Measurements from ENCODE around the gene CDYL2.
A peak's percentile ranks its signal among the peaks of the same experiment; 100 is the strongest.
"Not testable (repeated sequence)": the region's sequence is repeated elsewhere in the genome, so short reads cannot be mapped to it uniquely, and the experiment has no call there.

The CDYL2 gene

GRCh38 chr16:80806927-80807340 lies 2.5 kb upstream of the CDYL2 start:
- peak; percentile 78 for DNase-seq

GRCh38 chr16:80806289-80806688 lies 1.9 kb upstream of the CDYL2 start:
- DNase-seq: no peak

DNA sequence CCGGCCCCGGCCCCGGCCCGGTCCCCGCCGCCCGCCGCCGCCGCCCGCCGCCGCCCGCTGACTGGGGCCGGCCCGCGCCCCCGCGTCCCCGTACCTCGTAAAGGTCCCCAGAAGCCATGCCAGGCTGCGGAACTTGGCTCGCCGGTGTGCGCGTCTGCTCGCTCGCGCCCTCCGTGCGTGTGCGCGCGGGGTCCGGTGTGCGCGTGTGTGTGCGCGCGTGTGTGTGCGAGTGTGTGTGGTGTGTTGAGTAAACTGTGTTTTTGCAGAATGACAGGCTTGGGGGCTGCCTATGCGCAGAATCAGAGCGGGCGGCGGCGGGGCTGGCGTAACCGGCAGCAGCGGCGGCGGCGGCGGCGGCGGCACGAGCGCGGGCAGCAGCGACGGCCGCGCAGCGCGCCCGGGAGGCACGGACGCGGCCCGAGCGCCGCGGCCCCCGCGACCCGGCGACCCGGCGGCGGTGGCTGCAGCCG lies 307 bp downstream of the CDYL2 start:
- DNase-seq: peak; percentile 76

DNA sequence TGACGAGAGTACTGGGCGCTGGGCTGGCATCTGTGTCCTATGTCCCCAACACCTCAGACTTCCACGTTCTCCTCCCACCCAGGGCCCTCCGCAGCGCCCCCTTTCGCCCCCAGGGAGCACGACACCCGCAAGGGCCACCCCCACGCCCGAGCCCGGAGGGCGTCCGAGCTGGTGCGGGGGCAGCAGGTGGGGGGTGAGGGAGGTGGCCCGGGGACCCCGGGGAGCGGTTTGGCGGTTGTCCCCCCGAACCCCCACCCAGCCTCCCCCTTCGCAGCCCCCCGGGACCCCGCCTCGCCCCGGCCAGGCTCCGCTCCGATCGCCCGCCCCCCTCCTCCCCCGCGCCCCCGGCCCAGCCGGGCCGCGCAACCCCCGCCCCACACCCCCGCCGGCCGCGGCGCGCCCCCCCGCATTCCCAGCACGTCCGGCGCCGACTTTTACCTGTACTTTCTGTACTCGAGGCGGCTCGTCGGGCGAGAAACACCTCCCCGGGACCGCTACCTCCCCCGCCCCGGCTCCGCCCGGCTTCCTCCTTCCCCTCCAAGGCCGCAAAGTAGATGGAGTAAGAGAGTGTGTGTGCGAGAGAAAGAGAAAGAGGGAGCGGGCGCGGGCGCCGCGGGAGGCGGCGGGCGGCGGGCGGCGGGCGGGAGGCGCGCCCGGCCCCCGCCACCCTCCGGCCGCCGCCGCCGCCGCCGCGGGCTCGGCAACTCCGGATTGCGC lies 901 bp downstream of the CDYL2 start:
- DNase-seq: peak; percentile 59

GRCh38 chr16:80802902-80803301 lies 1.5 kb downstream of the CDYL2 start:
- peak; percentile 4 for DNase-seq

GRCh38 chr16:80802138-80802537 lies 2.3 kb downstream of the CDYL2 start:
- no peak for DNase-seq

DNA sequence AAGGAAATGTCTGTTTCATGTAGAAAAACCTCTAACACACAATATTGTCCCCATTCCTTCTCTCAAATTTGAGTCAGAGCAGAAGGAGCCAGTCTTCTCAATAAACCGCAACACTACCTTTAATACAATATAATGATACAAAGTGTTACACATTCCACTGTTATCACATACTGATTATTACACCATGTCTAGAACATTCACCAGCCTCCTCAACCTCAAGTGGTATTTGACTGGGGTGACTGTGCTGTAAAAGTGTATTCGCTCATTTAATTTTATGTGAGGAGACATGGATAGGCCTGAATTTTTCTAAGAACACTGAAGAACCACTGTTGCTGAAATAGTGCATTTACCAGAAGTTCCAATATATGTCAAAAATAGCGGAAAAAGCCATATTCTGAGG lies 10.3 kb downstream of the CDYL2 start:
- DNase-seq: no peak

- no peak for DNase-seq
Observed at GRCh38 chr16:80792031-80792430, 12.4 kb downstream of the CDYL2 start.

DNA sequence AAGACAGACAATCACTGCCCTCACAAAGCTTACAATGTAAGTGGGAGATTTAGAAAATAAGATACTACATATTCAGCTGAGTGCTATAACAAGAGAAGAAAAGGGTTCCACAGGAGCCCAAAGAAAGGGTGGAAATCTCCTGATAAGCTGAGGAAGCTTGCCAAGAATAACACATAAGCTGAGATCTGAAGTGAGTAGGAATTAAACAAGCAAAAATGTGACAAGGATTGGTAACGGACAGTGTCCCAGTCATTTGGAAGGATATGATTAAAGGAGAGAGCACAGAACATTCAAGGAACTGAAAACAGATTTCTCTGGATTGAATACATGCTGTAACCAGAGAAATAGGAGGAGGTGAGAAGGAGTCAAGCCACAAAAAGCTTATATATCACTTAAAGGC lies 13.0 kb downstream of the CDYL2 start:
- no peak for DNase-seq

DNA sequence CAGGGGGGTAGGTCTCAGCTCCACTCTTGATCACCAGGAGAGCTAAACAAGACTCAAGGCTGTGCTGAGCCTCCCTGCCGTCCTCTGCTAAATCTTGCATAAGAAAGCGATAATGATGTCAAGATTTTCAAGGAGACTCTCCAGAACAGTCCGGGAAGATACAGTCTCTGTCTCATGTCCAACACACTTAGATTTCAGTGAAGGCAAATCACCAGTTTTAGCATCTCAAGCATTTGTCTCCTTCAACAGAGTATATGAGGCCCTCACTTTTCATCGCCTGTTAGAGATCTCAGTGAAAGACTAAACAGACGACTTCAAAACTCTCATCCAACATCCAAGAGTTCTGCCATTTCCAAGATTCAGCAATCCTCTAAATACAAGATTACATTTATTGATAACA lies 13.6 kb downstream of the CDYL2 start:
- no peak for DNase-seq

- DNase-seq: no peak
Observed at GRCh38 chr16:80788027-80788426, 16.4 kb downstream of the CDYL2 start.

GRCh38 chr16:80786561-80786960 lies 17.8 kb downstream of the CDYL2 start:
- not testable (repeated sequence) for DNase-seq

DNA sequence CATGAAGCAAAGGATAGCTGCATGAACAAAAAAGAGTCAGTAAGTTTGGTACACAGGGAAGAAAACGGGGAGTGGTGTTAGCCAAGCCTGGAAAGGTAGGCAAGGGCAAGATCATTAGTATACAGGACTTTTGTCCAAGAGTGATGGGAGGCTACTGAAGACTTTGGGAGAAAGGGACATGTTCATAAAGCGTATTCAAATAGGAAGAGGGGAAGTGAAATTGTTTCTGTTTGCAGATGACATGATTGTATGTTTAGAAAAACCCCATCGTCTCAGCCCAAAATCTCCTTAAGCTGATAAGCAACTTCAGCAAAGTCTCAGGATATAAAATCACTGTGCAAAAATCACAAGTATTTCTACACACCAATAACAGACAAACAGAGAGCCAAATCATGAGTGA lies 19.4 kb downstream of the CDYL2 start:
- DNase-seq: no peak

DNA sequence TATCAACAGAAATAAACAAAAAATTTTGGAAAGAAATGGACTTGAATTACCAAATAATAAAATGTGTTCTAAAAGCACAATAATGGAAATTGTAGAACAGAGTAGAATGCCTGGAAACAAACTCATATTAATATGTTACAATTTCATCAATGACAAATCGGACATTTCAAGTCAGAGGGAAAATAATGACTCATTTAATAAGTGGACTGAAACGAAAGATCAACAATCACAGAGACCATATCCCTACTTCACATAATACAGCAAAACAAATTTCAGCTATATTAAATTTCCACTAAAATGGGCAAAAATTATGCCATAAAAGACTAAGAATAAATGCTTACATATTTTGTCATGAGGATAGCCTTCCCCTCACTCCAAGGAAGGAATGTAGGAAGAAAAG lies 25.7 kb downstream of the CDYL2 start:
- no peak for DNase-seq

GRCh38 chr16:80776856-80777255 lies 27.5 kb downstream of the CDYL2 start:
- DNase-seq: no peak

DNA sequence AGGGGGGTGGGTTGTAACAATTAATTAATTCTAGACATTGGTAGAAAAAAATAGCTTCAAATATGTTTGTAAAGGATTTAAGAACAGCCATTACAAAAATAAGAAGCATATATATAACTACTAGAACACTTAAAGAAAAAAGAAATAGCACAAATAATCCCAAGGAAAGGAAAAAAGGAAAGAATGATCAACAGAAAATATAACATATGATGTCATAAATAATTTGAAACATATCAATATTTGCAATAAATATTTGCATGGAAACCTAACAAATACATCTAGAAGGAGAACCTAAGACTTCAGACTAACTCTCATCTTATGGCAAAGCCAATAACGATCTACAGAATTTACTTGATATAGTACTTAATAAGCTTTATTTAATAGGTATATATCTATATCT lies 28.9 kb downstream of the CDYL2 start:
- DNase-seq: no peak

DNA sequence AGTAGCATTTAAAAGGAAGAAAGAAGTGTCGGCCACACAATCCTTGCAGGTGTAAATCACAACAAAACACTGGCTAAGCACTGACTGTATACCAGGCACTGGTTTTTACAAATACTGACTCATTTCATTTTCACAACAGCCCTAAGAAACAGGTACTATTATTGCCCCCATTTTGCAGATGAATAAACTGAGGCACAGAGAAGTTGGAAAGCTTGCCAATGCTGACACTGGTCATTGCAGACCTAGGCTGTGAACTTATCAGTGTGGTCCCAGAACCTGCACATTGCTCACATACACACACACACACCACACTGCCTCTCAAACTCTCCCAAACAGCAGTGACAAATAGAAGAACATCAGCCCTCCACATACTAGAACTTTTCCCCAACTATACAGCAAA lies 37.6 kb downstream of the CDYL2 start:
- no peak for DNase-seq

DNA sequence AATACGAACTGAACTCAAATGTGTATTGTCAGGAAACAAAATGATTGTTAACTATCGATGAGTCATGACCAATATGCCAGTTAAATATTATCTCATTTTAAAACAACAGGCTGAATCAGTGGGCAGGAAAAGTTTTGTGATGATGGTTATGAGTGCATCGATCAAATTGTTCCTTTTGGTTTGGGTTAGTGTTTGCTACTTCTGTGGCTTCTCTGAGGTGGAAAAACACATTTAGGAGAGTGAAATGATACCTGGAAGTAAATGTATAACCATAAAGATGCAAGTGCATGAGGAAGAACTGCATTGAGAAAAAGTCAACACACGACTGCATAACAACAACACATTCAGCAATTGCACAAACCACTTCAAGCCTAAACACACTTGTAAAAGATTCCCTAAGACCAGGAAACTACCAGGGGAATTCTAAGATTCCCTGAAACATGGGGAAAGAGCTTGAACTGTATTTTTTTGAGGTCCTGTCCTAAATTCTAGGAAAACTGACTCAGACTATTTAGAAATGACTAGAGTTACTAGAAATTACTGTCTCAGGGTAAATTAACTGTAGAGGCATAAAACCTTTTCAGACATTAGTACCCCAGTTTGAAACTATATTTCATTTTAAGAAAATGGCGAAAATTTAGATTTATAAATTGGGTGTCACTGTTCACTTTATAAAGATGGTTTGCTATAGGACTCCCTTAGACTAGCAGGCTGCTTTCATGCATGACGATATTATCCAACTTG lies 44.8 kb downstream of the CDYL2 start:
- DNase-seq: no peak

DNA sequence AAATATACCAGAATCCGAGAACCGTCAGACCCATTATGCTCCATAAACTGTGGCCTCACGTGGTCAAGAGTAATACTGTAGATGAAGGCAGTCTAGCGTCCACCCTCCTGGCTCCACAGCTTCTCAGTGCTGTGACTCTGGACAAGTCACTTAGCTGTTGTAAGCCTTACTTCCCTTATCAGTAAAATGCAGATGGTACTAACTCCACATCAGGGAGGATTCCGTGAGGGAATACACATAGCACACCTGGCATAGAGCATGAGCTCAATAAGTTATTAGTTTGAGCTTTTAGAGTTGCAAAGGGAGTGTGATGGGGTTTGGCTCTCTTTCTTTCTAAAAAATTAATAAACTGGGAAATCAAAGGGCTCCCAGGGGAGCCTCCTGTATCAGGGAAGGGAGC lies 49.9 kb downstream of the CDYL2 start:
- no peak for DNase-seq

- DNase-seq: no peak
Observed at GRCh38 chr16:80752541-80752940, 51.9 kb downstream of the CDYL2 start.

- DNase-seq: no peak
Observed at GRCh38 chr16:80751167-80751566, 53.2 kb downstream of the CDYL2 start.

DNA sequence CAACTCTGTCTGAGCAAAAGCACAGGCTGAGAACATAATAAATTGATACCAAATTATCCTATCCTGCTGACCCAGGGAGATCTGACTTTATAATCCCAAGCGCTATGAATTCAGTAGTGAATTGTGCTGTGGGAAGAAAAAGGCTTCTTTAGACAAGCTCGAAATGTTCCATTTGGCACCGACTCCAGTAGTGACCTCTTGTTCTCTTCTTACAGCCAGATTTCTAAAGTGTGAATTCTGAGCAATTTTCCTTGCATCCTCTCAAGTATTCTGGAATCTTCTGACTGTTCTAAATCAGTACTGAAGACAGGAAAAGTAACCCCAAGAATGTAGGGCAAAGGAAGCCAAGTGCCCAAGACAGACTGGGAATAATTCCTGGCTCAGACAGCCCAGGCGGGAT lies 58.2 kb downstream of the CDYL2 start:
- DNase-seq: no peak

DNA sequence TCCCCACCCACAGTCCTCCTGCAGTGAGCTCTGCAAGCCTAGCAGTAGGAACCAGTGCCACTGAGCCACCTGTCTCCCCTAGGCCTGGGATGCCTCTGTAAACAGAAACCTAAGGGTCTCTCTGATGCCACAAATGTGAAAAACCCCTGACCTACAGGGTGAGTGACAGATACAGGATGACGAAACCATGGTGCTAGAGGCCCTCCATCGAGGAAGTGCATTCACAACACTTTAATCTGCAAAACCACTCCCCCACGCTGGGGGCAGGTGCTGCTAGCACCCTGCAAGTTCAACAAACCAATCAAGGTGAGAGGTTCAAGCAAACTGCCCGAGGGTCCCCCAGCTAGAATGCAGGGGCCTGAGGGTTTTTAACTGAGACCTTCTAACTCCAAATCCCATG lies 59.5 kb downstream of the CDYL2 start:
- DNase-seq: no peak

DNA sequence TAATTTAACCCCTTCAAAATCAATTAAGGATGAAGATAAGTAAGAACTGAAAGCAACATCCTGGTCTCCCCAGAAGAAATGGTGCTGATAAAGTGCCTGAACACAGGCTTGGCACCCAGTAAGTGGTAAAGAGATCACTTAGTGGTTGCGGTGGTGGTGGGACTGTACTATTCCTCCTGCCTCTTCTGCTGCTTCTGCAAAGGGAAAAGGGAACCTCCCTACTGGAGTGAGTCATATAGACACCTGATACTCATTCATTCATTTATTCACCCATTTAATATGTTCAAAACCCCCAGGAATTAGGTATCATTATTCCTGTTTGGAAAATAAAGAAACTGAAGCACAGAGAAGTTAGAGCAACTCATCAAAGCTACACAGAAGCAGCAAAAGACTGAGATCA lies 60.6 kb downstream of the CDYL2 start:
- no peak for DNase-seq

GRCh38 chr16:80743273-80743672 lies 61.1 kb downstream of the CDYL2 start:
- DNase-seq: no peak
